ENCODE data around the gene MYH13.

Gene MYH13

GRCh38 chr17:10318535-10318934 lies 54.3 kb downstream of the MYH13 start:
- no peak for TF ChIP-seq CTCF (IDR thresholded peaks at IDR 0.05; ENCODE audit: borderline replicate concordance, insufficient read depth, low read depth, low read length)

GRCh38 chr17:10317543-10317834 lies 55.3 kb downstream of the MYH13 start:
- no peak for TF ChIP-seq CTCF (IDR thresholded peaks at IDR 0.05; ENCODE audit: borderline replicate concordance, insufficient read depth, low read depth, low read length)
- H3K4me3 ChIP-seq (ENCODE audit: low read depth, low read length), result no peak overlapping the region

More at GRCh38 chr17:10318535-10318934, 54.3 kb downstream of the MYH13 start:
- no peak overlapping the region for H3K4me3 ChIP-seq (ENCODE audit: low read depth, low read length)

GRCh38 chr17:10316801-10317542 lies 55.8 kb downstream of the MYH13 start:
- TF ChIP-seq CTCF (IDR thresholded peaks at IDR 0.05; ENCODE audit: borderline replicate concordance, insufficient read depth, low read depth, low read length), result peak; percentile 86
- no peak overlapping the region for H3K4me3 ChIP-seq (ENCODE audit: low read depth, low read length)

- no peak for TF ChIP-seq CTCF (IDR thresholded peaks at IDR 0.05; ENCODE audit: borderline replicate concordance, insufficient read depth, low read depth, low read length)
- no peak overlapping the region for H3K4me3 ChIP-seq (ENCODE audit: low read depth, low read length)
These were observed 58.5 kb downstream of the MYH13 start for GRCh38 chr17:10314329-10314728.

GRCh38 chr17:10313037-10313672 lies 59.7 kb downstream of the MYH13 start:
- H3K4me3 ChIP-seq (ENCODE audit: low read depth, low read length), result no peak overlapping the region
- TF ChIP-seq CTCF (IDR thresholded peaks at IDR 0.05; ENCODE audit: borderline replicate concordance, insufficient read depth, low read depth, low read length), result no peak

GRCh38 chr17:10311131-10311530 lies 61.7 kb downstream of the MYH13 start:
- TF ChIP-seq CTCF (IDR thresholded peaks at IDR 0.05; ENCODE audit: borderline replicate concordance, insufficient read depth, low read depth, low read length), result no peak

More at GRCh38 chr17:10311131-10311530, 61.7 kb downstream of the MYH13 start:
- H3K4me3 ChIP-seq (ENCODE audit: low read depth, low read length), result no peak overlapping the region
